SK-N-SH (cell line): ENCODE data around the gene GPR25. TPM values are rescaled to one million over a fixed set of nuclear protein-coding genes. Genes with fewer than 3 reads are reported as not detected.

ENCODE experiments used
- CTCF ChIA-PET: fragments of 300-600, 350-600 bp; formaldehyde crosslinking; extraction: SDS; loops from one replicate; lab custom pipeline; 2021; lab: Yijun Ruan, JAX
- POLR2A ChIA-PET: fragments of 350-600 bp; sonication (Branson Sonifier 250); formaldehyde crosslinking; extraction: SDS; loops from one replicate; lab custom pipeline; 2020; ENCODE audit warnings: antibody characterized with exemption, inconsistent platforms; lab: Yijun Ruan, JAX
- DNase-seq: peaks from one replicate; pipeline ENCODE4 v3.0.0; 2012
- H2AFZ ChIP-seq: fragments of 200-600 bp; sonication (generic); 2 replicates; pipeline ENCODE4 v1.8.1; 2016; ENCODE audit warnings: antibody characterized with exemption, mild to moderate bottlenecking, low read depth
- H3F3A ChIP-seq: fragments of 200-600 bp; sonication (generic); replicated peaks from 2 replicates; pipeline ENCODE3; 2016; ENCODE audit warnings: antibody characterized with exemption, mild to moderate bottlenecking; ENCODE audit not compliant: insufficient read depth
- H3K27ac ChIP-seq, 2 experiments: fragments of 200-500 bp in 1 of 2; fragments of 200-600 bp in 1 of 2; sonication (Bioruptor generic) in 1 of 2; sonication (generic), shearing (Covaris generic) in 1 of 2; 2 replicates each; pipeline versions ENCODE4 v1.5.1 to v1.6.1; 2014 to 2016; ENCODE audit warnings: low read depth in 2 of 2, inconsistent platforms in 1 of 2, low read length in 1 of 2, mild to moderate bottlenecking in 1 of 2, mixed read lengths in 1 of 2
- H3K27me3 ChIP-seq: fragments of 200-600 bp; sonication (generic), shearing (Covaris generic); 2 replicates; pipeline ENCODE4 v1.6.1; 2016; ENCODE audit warnings: mixed run types; ENCODE audit not compliant: insufficient read depth
- H3K36me3 ChIP-seq, 2 experiments: fragments of 200-500 bp in 1 of 2; fragments of 200-600 bp in 1 of 2; sonication (Bioruptor generic) in 1 of 2; sonication (generic) in 1 of 2; replicated peaks in 1 of 2; 2 replicates each; pipeline versions ENCODE3 to v1.5.1; 2014 to 2016; ENCODE audit warnings: low read length in 1 of 2, mild to moderate bottlenecking in 1 of 2; ENCODE audit not compliant: insufficient read depth in 2 of 2, control insufficient read depth in 1 of 2
- H3K4me1 ChIP-seq, 2 experiments: fragments of 200-500 bp in 1 of 2; fragments of 200-600 bp in 1 of 2; sonication (Bioruptor generic) in 1 of 2; sonication (generic), shearing (Covaris generic) in 1 of 2; 2 replicates each; pipeline versions ENCODE4 v1.5.1 to v1.6.1; 2014 to 2016; ENCODE audit warnings: low read depth in 1 of 2, low read length in 1 of 2, mixed run types in 1 of 2; ENCODE audit not compliant: insufficient read depth in 2 of 2, control insufficient read depth in 1 of 2
- H3K4me2 ChIP-seq: fragments of 200-600 bp; sonication (generic), shearing (Covaris generic); 2 replicates; pipeline ENCODE4 v1.6.1; 2017; ENCODE audit warnings: mixed run types
- H3K4me3 ChIP-seq, 2 experiments: fragments of 200-500 bp in 1 of 2; fragments of 200-600 bp in 1 of 2; sonication (Bioruptor generic) in 1 of 2; sonication (generic), shearing (Covaris generic) in 1 of 2; 2 replicates each; pipeline versions ENCODE4 v1.5.1 to v1.8.1; 2014 to 2016; ENCODE audit warnings: low read depth in 2 of 2, inconsistent platforms in 1 of 2, low read length in 1 of 2, mild to moderate bottlenecking in 1 of 2, mixed read lengths in 1 of 2, moderate library complexity in 1 of 2
- H3K79me2 ChIP-seq: fragments of 200-600 bp; sonication (generic); 2 replicates; pipeline ENCODE4 v1.8.1; 2017; ENCODE audit warnings: mild to moderate bottlenecking; ENCODE audit not compliant: insufficient read depth
- H3K9ac ChIP-seq: fragments of 200-600 bp; sonication (generic); 2 replicates; pipeline ENCODE4 v1.6.1; 2017; ENCODE audit warnings: mixed run types
- H3K9me2 ChIP-seq: fragments of 200-600 bp; sonication (generic); 2 replicates; pipeline ENCODE4 v1.6.1; 2017; ENCODE audit warnings: mixed run types
- H3K9me3 ChIP-seq: fragments of 200-600 bp; sonication (generic); 2 replicates; pipeline ENCODE4 v1.6.1; 2017; ENCODE audit warnings: mixed run types, mild to moderate bottlenecking, moderate library complexity
- H4K20me1 ChIP-seq: fragments of 200-600 bp; sonication (generic); 2 replicates; pipeline ENCODE4 v1.6.1; 2017; ENCODE audit warnings: mild to moderate bottlenecking, mixed run types; ENCODE audit not compliant: insufficient read depth
- CHD2 ChIP-seq: fragments of 150-350 bp; IDR thresholded peaks from 2 replicates; pipeline ENCODE4 v1.6.1; 2018; ENCODE audit warnings: low read length; ENCODE audit not compliant: partially characterized antibody
- EP300 ChIP-seq, 2 experiments: IDR thresholded peaks; 2 replicates each; pipeline versions ENCODE4 v1.4.0 to v1.6.1; 2012; ENCODE audit warnings: borderline replicate concordance in 1 of 2, low read depth in 1 of 2, low read length in 1 of 2
- FOSL2 ChIP-seq: IDR thresholded peaks from 2 replicates; pipeline ENCODE4 v1.4.0; 2012; ENCODE audit warnings: low read depth, mild to moderate bottlenecking, moderate library complexity, borderline replicate concordance
- JUND ChIP-seq: IDR thresholded peaks from 2 replicates; pipeline ENCODE4 v1.4.0; 2012
- MXI1 ChIP-seq: IDR thresholded peaks from 2 replicates; pipeline ENCODE4 v1.6.1; 2012; ENCODE audit warnings: mild to moderate bottlenecking, low read depth, low read length, improper control_type of control experiment
- NRF1 ChIP-seq: IDR thresholded peaks from 2 replicates; pipeline ENCODE4 v1.6.1; 2012; ENCODE audit warnings: low read depth, mild to moderate bottlenecking, low read length
- POLR2AphosphoS5 ChIP-seq: IDR thresholded peaks from 2 replicates; pipeline ENCODE4 v1.6.1; 2012; ENCODE audit warnings: low read depth, low read length
- RAD21 ChIP-seq: IDR thresholded peaks from 2 replicates; pipeline ENCODE4 v1.6.1; 2012; ENCODE audit warnings: mild to moderate bottlenecking, low read length
- RCOR1 ChIP-seq: fragments of 150-350 bp; IDR thresholded peaks from 2 replicates; pipeline ENCODE4 v1.6.1; 2017; ENCODE audit warnings: antibody characterized with exemption, low read length
- RFX5 ChIP-seq: IDR thresholded peaks from 2 replicates; pipeline ENCODE4 v1.6.1; 2012; ENCODE audit warnings: mild to moderate bottlenecking, improper control_type of control experiment, low read length
- RXRA ChIP-seq: IDR thresholded peaks from 2 replicates; pipeline ENCODE4 v1.4.0; 2012; ENCODE audit warnings: low read depth, mild to moderate bottlenecking, borderline replicate concordance
- SIN3A ChIP-seq: IDR thresholded peaks from 2 replicates; pipeline ENCODE4 v1.6.1; 2012; ENCODE audit warnings: low read depth, mild to moderate bottlenecking, low read length, moderate library complexity, borderline replicate concordance
- TEAD4 ChIP-seq: IDR thresholded peaks from 2 replicates; pipeline ENCODE4 v1.4.0; 2012; ENCODE audit warnings: mild to moderate bottlenecking, borderline replicate concordance; ENCODE audit not compliant: insufficient read depth
- WGBS: methylation state at CpG from one replicate; pipeline ENCODE4 v1.1.6; 2017; ENCODE audit warnings: low lambda C conversion rate; 5-methylcytosine and 5-hydroxymethylcytosine counted together
- polyA plus RNA-seq, 3 experiments: library from polyadenylated mRNA; depleted of rRNA; stranded (reverse); fragments of >200 nt; gene quantifications; 2 replicates each; pipeline ENCODE4 v1.2.3, GENCODE V29; 2012
- TF ChIP-seq, protein P1 (sequence below): fragments of 200-600 bp; sonication (generic); IDR thresholded peaks from 2 replicates; pipeline ENCODE4 v1.6.1; 2017; ENCODE audit warnings: antibody characterized with exemption, mild to moderate bottlenecking, moderate library complexity

Gene GPR25
- polyA plus RNA-seq, 1 of the 3 experiments (the other 2 are of a cell fraction), result not detected

DNA sequence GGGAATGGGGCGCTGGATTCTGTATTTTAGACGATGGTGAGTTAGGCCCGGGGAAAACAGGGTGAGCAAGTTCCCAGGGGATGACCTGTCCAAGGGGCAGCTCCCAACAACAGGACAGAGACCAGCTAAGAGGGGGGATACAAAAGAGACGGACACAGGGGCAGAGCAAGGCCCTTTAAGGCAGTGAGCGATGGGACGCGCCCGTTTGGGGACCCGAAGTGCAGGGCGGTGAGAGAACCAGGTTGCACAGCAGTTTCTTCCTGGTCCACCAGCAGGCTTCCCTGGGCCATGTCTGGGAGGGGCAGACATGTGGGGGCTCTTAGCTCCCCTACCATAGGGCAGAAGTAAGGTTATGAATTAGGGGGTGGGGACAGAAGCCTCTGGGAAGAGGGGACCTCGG, 43.9 kb downstream of the GPR25 start:
- Histone ChIP-seq H3K9me2 (no peaks in the 10 kb centered on the region), H3K79me2 (no peaks in the 10 kb centered on the region), H3K4me3 (no peak overlapping the region), H3K36me3 (no peaks in the 10 kb centered on the region), H3F3A (no peaks in the 10 kb centered on the region), H3K4me2 (no peak overlapping the region), H3K9ac (no peak overlapping the region), H3K9me3 (no peaks in the 10 kb centered on the region), H4K20me1 (no peaks in the 10 kb centered on the region), H2AFZ (no peak overlapping the region), H3K4me1 (no peaks in the 10 kb centered on the region), H3K27me3 (no peaks in the 10 kb centered on the region), H3K27ac (no peak overlapping the region)
- ChIA-PET POLR2A (no interaction called here), CTCF (interaction anchor here (1.7 kb wide), 1 partner anchor 25 kb away, joined by 5 read pairs; no protein-coding TSS in a partner anchor)
- no peak for DNase-seq
- 86% methylated on average over 11 of the region's 11 CpGs for WGBS
- TF ChIP-seq CHD2 (no peak), RXRA (no peak), EP300 (IDR thresholded peaks at IDR 0.05; ENCODE audit: borderline replicate concordance in 1 of 2, low read depth in 1 of 2, low read length in 1 of 2) (no peak)
- TF ChIP-seq, protein P1, sequence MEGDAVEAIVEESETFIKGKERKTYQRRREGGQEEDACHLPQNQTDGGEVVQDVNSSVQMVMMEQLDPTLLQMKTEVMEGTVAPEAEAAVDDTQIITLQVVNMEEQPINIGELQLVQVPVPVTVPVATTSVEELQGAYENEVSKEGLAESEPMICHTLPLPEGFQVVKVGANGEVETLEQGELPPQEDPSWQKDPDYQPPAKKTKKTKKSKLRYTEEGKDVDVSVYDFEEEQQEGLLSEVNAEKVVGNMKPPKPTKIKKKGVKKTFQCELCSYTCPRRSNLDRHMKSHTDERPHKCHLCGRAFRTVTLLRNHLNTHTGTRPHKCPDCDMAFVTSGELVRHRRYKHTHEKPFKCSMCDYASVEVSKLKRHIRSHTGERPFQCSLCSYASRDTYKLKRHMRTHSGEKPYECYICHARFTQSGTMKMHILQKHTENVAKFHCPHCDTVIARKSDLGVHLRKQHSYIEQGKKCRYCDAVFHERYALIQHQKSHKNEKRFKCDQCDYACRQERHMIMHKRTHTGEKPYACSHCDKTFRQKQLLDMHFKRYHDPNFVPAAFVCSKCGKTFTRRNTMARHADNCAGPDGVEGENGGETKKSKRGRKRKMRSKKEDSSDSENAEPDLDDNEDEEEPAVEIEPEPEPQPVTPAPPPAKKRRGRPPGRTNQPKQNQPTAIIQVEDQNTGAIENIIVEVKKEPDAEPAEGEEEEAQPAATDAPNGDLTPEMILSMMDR, result no peak

DNA sequence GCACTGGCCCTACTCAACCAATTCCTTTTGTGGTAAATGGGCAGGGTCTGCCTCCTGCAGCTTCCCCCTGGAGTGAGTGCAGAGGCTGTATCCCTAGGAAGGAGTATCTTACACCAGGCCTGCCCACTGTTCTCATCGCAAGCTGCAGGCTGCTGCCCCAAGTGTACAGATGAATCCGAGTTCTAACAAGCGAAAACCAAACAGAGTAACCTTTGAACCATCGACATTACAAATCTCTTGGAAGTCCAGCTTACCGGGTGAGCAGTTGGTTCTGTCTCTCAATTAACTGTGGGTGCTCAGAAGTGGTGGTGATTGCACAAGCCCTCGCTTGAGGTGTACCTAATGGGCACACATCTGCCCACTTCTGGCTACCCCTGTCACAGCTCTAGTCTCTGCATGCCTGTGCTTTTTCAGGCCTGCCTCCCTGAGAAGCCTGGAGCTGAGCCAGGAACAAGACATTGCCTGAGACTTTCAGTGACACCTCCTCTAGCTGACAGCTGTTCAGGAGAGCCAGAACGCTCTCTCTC, 44.6 kb downstream of the GPR25 start:
- CTCF ChIA-PET, result interaction anchor here (1.7 kb wide), 1 partner anchor 25 kb away, joined by 5 read pairs; no protein-coding TSS in a partner anchor
- H3K9ac ChIP-seq, result no peak overlapping the region
- TF ChIP-seq RAD21 (no peak), FOSL2 (no peak), POLR2AphosphoS5 (no peak), TEAD4 (no peak), JUND (no peak), MXI1 (no peak), NRF1 (no peak), RCOR1 (no peak), RFX5 (no peak), SIN3A (no peak)
- TF ChIP-seq, all 33 proteins: peak for 0
- DNase-seq, result no peak
- Histone ChIP-seq H3K4me3 (no peak overlapping the region), H3K9me3 (no peaks in the 10 kb centered on the region), H3K27ac (no peak overlapping the region), H3K9me2 (no peaks in the 10 kb centered on the region), H3F3A (no peaks in the 10 kb centered on the region), H3K27me3 (no peaks in the 10 kb centered on the region), H3K79me2 (no peaks in the 10 kb centered on the region), H3K4me1 (no peaks in the 10 kb centered on the region), H2AFZ (no peak overlapping the region), H3K36me3 (no peaks in the 10 kb centered on the region), H4K20me1 (no peaks in the 10 kb centered on the region), H3K4me2 (no peak overlapping the region)
- POLR2A ChIA-PET, result no interaction called here
- 77% methylated on average over 7 of the region's 7 CpGs for WGBS
